Choroid plexus epithelial cell (primary cell): Measurements from ENCODE around the gene C1QTNF5.

Experiments
- DNase-seq: peaks from one replicate; pipeline ENCODE4 v3.0.0-alpha.2; 2010; ENCODE audit warnings: low read depth
- H3K4me3 ChIP-seq: 2 replicates; pipeline ENCODE4 v1.5.1; 2011; ENCODE audit warnings: low read depth, mild to moderate bottlenecking, control low read depth, low read length, moderate library complexity
- CTCF ChIP-seq: conservative IDR thresholded peaks from 2 replicates; pipeline ENCODE4 v1.5.1; 2011; ENCODE audit warnings: low read depth, mild to moderate bottlenecking, control low read depth, inconsistent platforms, low read length, moderate library complexity

Gene C1QTNF5

GRCh38 chr11:119309953-119310681 is 30.6 kb downstream of the C1QTNF5 start:
- no peak overlapping the region for H3K4me3 ChIP-seq
- DNase-seq, result no peak
- no peak for TF ChIP-seq CTCF

GRCh38 chr11:119309411-119309810 is 31.3 kb downstream of the C1QTNF5 start:
- no peak overlapping the region for H3K4me3 ChIP-seq
- no peak for TF ChIP-seq CTCF
- DNase-seq, result no peak

GRCh38 chr11:119307974-119308373 is 32.7 kb downstream of the C1QTNF5 start:
- TF ChIP-seq CTCF, result no peak
- DNase-seq, result no peak
- H3K4me3 ChIP-seq, result no peak overlapping the region

- DNase-seq, result no peak
- peak; percentile 24 for TF ChIP-seq CTCF
- no peak overlapping the region for H3K4me3 ChIP-seq
Observed at GRCh38 chr11:119307219-119307618, 33.5 kb downstream of the C1QTNF5 start.

- no peak for TF ChIP-seq CTCF
- DNase-seq, result peak; percentile 80
- no peak overlapping the region for H3K4me3 ChIP-seq
Observed at GRCh38 chr11:119306373-119306890, 34.3 kb downstream of the C1QTNF5 start.

GRCh38 chr11:119305556-119306372 is 34.9 kb downstream of the C1QTNF5 start:
- no peak overlapping the region for H3K4me3 ChIP-seq
- no peak for DNase-seq
- TF ChIP-seq CTCF, result no peak
